Neural crest cell (in vitro differentiated cells): ENCODE results near the gene FOXA2. TPM values are rescaled to one million over a fixed set of nuclear protein-coding genes. Genes with fewer than 3 reads are reported as not detected.
"Not testable (repeated sequence)": the region's sequence is repeated elsewhere in the genome, so short reads cannot be mapped to it uniquely, and the experiment has no call there.

ENCODE experiments used
- DNase-seq: peaks from one replicate; pipeline ENCODE4 v3.0.0; 2021; ENCODE audit warnings: low read depth, mixed read lengths, low spot score
- H3K27ac Mint-ChIP-seq: one replicate; pipeline ENCODE4 v1.8.0; 2021; ENCODE audit warnings: mild to moderate bottlenecking, mixed read lengths; ENCODE audit not compliant: unreplicated experiment
- H3K27me3 Mint-ChIP-seq: 2 replicates; pipeline ENCODE4 v1.8.0; 2021; ENCODE audit warnings: low read depth, mild to moderate bottlenecking, mixed read lengths
- H3K36me3 Mint-ChIP-seq: 2 replicates; pipeline ENCODE4 v1.8.0; 2021; ENCODE audit warnings: low read depth, mild to moderate bottlenecking, mixed read lengths
- H3K4me1 Mint-ChIP-seq: 2 replicates; pipeline ENCODE4 v1.8.0; 2021; ENCODE audit warnings: mixed read lengths
- H3K4me3 Mint-ChIP-seq: one replicate; pipeline ENCODE4 v1.8.0; 2021; ENCODE audit warnings: mild to moderate bottlenecking, mixed read lengths
- H3K9me3 Mint-ChIP-seq: 2 replicates; pipeline ENCODE4 v1.8.0; 2021; ENCODE audit warnings: mixed read lengths
- total RNA-seq: library from RNA; stranded (reverse); gene quantifications from 2 replicates; pipeline ENCODE4 v1.2.1, GENCODE V29; 2021
- TF ChIP-seq, protein P1 (sequence below): fragments of 200-600 bp; sonication (generic); conservative IDR thresholded peaks from 2 replicates; pipeline ENCODE4 v1.5.0; 2021; ENCODE audit warnings: antibody characterized with exemption, mild to moderate bottlenecking

FOXA2 gene
- total RNA-seq, 1 donor from 2014 or later = 0.09 TPM

DNA sequence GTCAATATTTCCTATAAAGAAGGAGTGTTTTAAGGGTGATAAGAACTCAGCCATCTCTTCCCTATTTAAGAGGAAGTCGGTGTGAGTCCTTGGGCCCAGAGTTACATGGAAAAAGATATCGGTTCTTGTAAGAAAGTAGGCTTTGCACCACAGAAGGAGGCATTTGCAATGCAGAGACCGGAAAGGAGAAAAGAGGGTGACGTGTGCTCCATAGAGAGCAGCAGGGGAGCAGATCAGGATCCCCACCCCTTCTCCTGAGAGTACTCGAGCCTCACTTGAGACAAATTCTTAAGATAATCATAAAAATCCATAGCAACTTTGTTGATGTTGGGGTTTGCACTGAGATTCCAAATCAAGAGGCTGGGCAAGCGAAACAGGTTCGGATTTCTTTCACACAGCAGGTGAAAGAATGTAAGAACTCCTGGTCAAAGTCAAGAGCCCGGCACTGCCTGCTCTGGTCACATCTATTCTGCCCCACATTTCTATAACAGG lies 27.8 kb downstream of the FOXA2 start:
- TF ChIP-seq, protein P1, sequence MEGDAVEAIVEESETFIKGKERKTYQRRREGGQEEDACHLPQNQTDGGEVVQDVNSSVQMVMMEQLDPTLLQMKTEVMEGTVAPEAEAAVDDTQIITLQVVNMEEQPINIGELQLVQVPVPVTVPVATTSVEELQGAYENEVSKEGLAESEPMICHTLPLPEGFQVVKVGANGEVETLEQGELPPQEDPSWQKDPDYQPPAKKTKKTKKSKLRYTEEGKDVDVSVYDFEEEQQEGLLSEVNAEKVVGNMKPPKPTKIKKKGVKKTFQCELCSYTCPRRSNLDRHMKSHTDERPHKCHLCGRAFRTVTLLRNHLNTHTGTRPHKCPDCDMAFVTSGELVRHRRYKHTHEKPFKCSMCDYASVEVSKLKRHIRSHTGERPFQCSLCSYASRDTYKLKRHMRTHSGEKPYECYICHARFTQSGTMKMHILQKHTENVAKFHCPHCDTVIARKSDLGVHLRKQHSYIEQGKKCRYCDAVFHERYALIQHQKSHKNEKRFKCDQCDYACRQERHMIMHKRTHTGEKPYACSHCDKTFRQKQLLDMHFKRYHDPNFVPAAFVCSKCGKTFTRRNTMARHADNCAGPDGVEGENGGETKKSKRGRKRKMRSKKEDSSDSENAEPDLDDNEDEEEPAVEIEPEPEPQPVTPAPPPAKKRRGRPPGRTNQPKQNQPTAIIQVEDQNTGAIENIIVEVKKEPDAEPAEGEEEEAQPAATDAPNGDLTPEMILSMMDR = no peak
- Mint-ChIP-seq H3K9me3 (no peaks in the 10 kb centered on the region), H3K27ac (no peak overlapping the region), H3K36me3 (no peaks in the 10 kb centered on the region), H3K27me3 (peaks cover 96% of the 10 kb centered on the region), H3K4me3 (no peak overlapping the region), H3K4me1 (no peaks in the 10 kb centered on the region)
- DNase-seq = no peak

DNA sequence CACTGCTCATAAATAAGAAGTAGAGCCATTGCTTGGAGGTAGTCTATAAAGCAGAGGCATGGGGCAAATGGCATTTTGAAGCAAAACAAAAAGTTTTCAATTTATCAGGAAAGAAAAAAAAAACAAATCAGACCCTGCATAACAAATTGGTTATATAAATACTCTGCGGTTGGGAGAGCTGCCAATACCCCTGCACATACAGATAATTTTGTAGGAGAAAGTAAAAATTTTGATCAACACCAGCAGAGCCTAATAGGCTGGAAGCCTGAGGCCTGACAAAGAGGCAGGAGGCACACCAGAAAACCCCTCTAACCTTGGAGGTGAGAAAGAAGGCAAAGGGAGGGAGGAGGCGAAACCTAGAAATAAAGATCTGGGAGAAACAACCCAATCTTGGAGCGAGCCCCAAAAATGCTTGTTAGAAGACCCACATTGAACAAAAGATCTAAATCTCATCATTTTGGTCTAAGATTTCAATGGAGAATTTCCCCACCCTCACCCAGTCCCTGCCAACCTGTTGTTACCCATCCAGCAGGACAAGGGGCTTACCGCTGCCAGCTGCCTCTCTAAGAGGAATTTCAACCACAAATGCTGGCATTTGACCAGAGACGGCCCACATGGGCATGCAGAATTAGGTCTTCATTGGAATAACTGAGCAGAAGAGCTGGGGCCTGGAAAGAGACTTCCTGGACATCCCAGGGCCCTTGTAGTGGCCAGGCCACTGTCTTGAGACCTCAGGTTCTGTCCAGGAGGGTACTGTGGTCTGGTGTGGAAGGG lies 28.4 kb downstream of the FOXA2 start:
- no peaks in the 10 kb centered on the region for H3K36me3 Mint-ChIP-seq
- no peak overlapping the region for H3K27ac Mint-ChIP-seq
- no peak overlapping the region for H3K4me3 Mint-ChIP-seq
- TF ChIP-seq, protein P1 = no peak
- no peak for DNase-seq
- no peaks in the 10 kb centered on the region for H3K4me1 Mint-ChIP-seq
- no peaks in the 10 kb centered on the region for H3K9me3 Mint-ChIP-seq
- H3K27me3 Mint-ChIP-seq = peaks cover 95% of the 10 kb centered on the region

DNA sequence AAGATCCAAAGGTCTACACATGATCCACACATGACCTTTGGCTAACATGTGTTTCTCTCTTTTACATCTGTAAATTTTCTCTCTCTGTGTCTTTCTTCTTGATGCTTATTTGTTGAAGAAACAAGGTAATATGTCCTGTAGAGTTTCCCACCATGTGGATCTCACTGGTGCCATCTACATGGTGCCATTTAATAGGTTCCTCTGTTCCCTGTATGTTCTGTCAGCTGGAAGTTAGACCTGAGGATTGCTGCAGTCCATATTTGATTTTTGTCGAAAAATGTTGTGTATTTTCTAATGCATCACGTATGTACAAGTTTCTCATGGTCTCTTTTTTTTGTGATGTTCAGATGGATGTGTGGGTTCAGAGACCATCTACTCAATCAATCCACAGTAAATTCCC lies 30.0 kb downstream of the FOXA2 start:
- H3K27ac Mint-ChIP-seq = no peak overlapping the region
- TF ChIP-seq, protein P1 = no peak
- no peaks in the 10 kb centered on the region for H3K36me3 Mint-ChIP-seq
- no peak for DNase-seq
- peaks cover 94% of the 10 kb centered on the region for H3K27me3 Mint-ChIP-seq
- H3K4me3 Mint-ChIP-seq = no peak overlapping the region
- H3K9me3 Mint-ChIP-seq = peaks cover 3% of the 10 kb centered on the region
- H3K4me1 Mint-ChIP-seq = no peaks in the 10 kb centered on the region

DNA sequence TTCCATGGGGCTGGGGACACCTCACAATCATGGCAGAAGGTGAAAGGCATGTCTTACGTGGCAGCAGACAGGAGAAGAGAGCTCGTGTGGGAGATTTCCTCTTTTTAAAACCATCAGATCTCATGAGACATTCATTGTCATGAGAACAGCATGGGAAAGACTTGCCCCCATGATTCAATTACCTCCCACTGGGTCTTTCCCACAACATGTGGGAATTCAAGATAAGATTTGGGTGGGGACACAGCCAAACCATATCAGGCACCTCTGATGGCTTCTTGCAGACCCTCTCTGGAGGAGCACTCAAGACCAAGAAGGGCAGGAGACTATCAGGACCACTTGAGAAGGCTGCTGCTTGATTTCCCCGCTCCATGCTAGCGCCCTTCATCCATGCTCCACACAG lies 33.9 kb downstream of the FOXA2 start:
- not testable (repeated sequence) for DNase-seq, H3K36me3 Mint-ChIP-seq, H3K9me3 Mint-ChIP-seq, H3K4me3 Mint-ChIP-seq, H3K4me1 Mint-ChIP-seq, H3K27ac Mint-ChIP-seq
- peaks cover 87% of the 10 kb centered on the region for H3K27me3 Mint-ChIP-seq

DNA sequence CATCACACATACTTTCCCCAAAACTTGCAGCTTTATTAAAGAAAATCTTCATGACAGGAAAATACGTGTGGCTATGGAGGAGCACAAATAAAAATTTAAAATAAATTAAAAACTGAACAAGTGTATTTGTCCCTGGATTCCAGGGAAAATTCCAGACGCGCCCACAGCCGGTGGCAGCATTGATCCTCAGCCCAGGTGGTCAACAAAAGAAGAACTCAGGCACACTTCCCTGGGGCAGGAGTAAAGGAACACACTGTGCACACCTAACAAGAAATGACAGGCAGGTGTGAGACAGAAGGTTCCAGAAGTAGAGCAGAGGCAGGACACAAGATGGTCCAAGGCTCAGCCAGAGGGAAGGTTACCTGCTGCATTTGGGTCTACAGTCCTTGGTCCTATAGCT lies 36.3 kb downstream of the FOXA2 start:
- Mint-ChIP-seq H3K27ac (no peak overlapping the region), H3K36me3 (no peaks in the 10 kb centered on the region), H3K27me3 (peaks cover 88% of the 10 kb centered on the region), H3K4me1 (no peaks in the 10 kb centered on the region), H3K9me3 (peaks cover 8% of the 10 kb centered on the region), H3K4me3 (no peak overlapping the region)
- DNase-seq = no peak
- TF ChIP-seq, protein P1 = no peak

DNA sequence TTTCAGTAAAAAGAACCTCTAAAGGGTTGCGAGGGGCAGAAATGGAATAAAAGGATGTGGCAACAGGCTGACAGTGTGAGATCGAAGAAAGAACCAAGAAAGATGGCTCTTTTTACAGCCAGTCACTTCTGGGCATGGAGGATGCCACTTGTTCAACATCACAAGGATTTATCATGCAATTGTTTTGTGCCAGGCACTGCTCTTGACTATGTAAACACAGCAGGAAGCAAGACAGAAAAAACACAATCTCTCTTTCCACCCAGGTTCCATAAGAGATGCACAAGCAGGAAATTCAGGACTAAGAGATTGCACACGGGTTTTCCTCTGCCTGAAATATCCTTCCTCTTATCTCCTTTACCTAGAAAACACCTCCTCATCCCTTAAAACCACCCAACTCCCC lies 38.0 kb downstream of the FOXA2 start:
- no peaks in the 10 kb centered on the region for H3K4me1 Mint-ChIP-seq
- H3K36me3 Mint-ChIP-seq = no peaks in the 10 kb centered on the region
- peaks cover 92% of the 10 kb centered on the region for H3K27me3 Mint-ChIP-seq
- DNase-seq = no peak
- peaks cover 8% of the 10 kb centered on the region for H3K9me3 Mint-ChIP-seq
- TF ChIP-seq, protein P1 = no peak
- H3K4me3 Mint-ChIP-seq = no peak overlapping the region
- no peak overlapping the region for H3K27ac Mint-ChIP-seq
